ENCODE data around the gene KCTD10. TPM values are rescaled to one million over a fixed set of nuclear protein-coding genes. Genes with fewer than 3 reads are reported as not detected.

The KCTD10 gene
- total RNA-seq, 1 experiment from 2014 or later, result 44.7 TPM

- no peak for TF ChIP-seq JAZF1 (CRISPR knock-in tag; IDR thresholded peaks at IDR 0.05)
Observed at GRCh38 chr12:109517619-109518018, 40.5 kb upstream of the KCTD10 start (continued).

GRCh38 chr12:109513977-109514376, 36.9 kb upstream of the KCTD10 start:
- ChIA-PET CTCF (no interaction called here), POLR2A (no interaction called here)
- H3K4me1 Mint-ChIP-seq, result peaks cover 2% of the 10 kb centered on the region
- H3K4me3 Mint-ChIP-seq, result no peak overlapping the region
- TF ChIP-seq GRHL2 (CRISPR knock-in tag; IDR thresholded peaks at IDR 0.05; ENCODE audit: insufficient replicate concordance, severe bottlenecking) (no peak), ZSCAN18 (CRISPR knock-in tag; IDR thresholded peaks at IDR 0.05) (no peak), SMAD3 (CRISPR knock-in tag; IDR thresholded peaks at IDR 0.05; ENCODE audit: borderline replicate concordance) (no peak)
- DNase-seq (ENCODE audit: low spot score) (no peak), ATAC-seq (no peak)
- no peaks in the 10 kb centered on the region for H3K9me3 Mint-ChIP-seq
- H3K27ac Mint-ChIP-seq, result no peak overlapping the region
- H3K36me3 Mint-ChIP-seq, result peaks cover 42% of the 10 kb centered on the region
- no peaks in the 10 kb centered on the region for H3K27me3 Mint-ChIP-seq (ENCODE audit: low read depth)

GRCh38 chr12:109513051-109513450, 36.0 kb upstream of the KCTD10 start:
- no peaks in the 10 kb centered on the region for H3K4me1 Mint-ChIP-seq
- no peaks in the 10 kb centered on the region for H3K27me3 Mint-ChIP-seq (ENCODE audit: low read depth)
- POLR2A ChIA-PET, result no interaction called here
- no peak overlapping the region for H3K27ac Mint-ChIP-seq
- peaks cover 42% of the 10 kb centered on the region for H3K36me3 Mint-ChIP-seq
- H3K9me3 Mint-ChIP-seq, result no peaks in the 10 kb centered on the region
- ATAC-seq (no peak), DNase-seq (ENCODE audit: low spot score) (no peak)
- CTCF ChIA-PET, result interaction anchor here (1.0 kb wide), 1 partner anchor 85 kb away, joined by 4 read pairs; no protein-coding TSS in a partner anchor
- H3K4me3 Mint-ChIP-seq, result no peak overlapping the region
- no peak for TF ChIP-seq ZNF512 (CRISPR knock-in tag; IDR thresholded peaks at IDR 0.05; ENCODE audit: borderline replicate concordance)
- no peak for TF ChIP-seq ATF2 (CRISPR knock-in tag; IDR thresholded peaks at IDR 0.05; ENCODE audit: borderline replicate concordance, low read depth)
- TF ChIP-seq ZSCAN18 (CRISPR knock-in tag; IDR thresholded peaks at IDR 0.05), result no peak
- no peak for TF ChIP-seq SOX15 (CRISPR knock-in tag; IDR thresholded peaks at IDR 0.05)
- TF ChIP-seq NR3C1 (CRISPR knock-in tag; conservative IDR thresholded peaks at IDR 0.05; ENCODE audit: low read depth), result no peak
- no peak for TF ChIP-seq PREB (CRISPR knock-in tag; IDR thresholded peaks at IDR 0.05; ENCODE audit: borderline replicate concordance)
- no peak for TF ChIP-seq USF1 (CRISPR knock-in tag; IDR thresholded peaks at IDR 0.05)
- no peak for TF ChIP-seq SMAD4 (CRISPR knock-in tag; IDR thresholded peaks at IDR 0.05)
- no peak for TF ChIP-seq ZNF416 (CRISPR knock-in tag; IDR thresholded peaks at IDR 0.05)
- no peak for TF ChIP-seq CBFB (CRISPR knock-in tag; IDR thresholded peaks at IDR 0.05; ENCODE audit: low read depth)
- no peak for TF ChIP-seq TEAD4 (CRISPR knock-in tag; IDR thresholded peaks at IDR 0.05)
- no peak for TF ChIP-seq NFATC4 (CRISPR knock-in tag; IDR thresholded peaks at IDR 0.05)
- no peak for TF ChIP-seq CDX4 (CRISPR knock-in tag; IDR thresholded peaks at IDR 0.05; ENCODE audit: borderline replicate concordance)
- no peak for TF ChIP-seq MXD4 (CRISPR knock-in tag; IDR thresholded peaks at IDR 0.05; ENCODE audit: borderline replicate concordance)
- no peak for TF ChIP-seq ZNF423 (CRISPR knock-in tag; IDR thresholded peaks at IDR 0.05)
- no peak for TF ChIP-seq E2F5 (CRISPR knock-in tag; IDR thresholded peaks at IDR 0.05)
- no peak for TF ChIP-seq ZNF425 (CRISPR knock-in tag; conservative IDR thresholded peaks at IDR 0.05)
